Measurements from ENCODE around the gene MIPOL1.
"Not testable (repeated sequence)": the region's sequence is repeated elsewhere in the genome, so short reads cannot be mapped to it uniquely, and the experiment has no call there.

MIPOL1 gene

GRCh38 chr14:37285220-37285619 lies 87.5 kb downstream of the MIPOL1 start:
- H3K9ac ChIP-seq (ENCODE audit: low read length), result no peak overlapping the region
- TF ChIP-seq CTCF (IDR thresholded peaks at IDR 0.05; ENCODE audit: insufficient read depth, low read length, poor library complexity, severe bottlenecking), result no peak
- TF ChIP-seq EZH2phosphoT487 (conservative IDR thresholded peaks at IDR 0.05; ENCODE audit: low read length), result no peak
- no peaks in the 10 kb centered on the region for H3K9me2 ChIP-seq (replicated peaks; ENCODE audit: insufficient read depth, low read length)
- no peak overlapping the region for H3K4me2 ChIP-seq (ENCODE audit: low read depth, low read length, poor library complexity, severe bottlenecking)
- no peaks in the 10 kb centered on the region for H3K36me3 ChIP-seq (ENCODE audit: low read length)
- H2AFZ ChIP-seq (ENCODE audit: low read depth, low read length, severe bottlenecking), result no peak overlapping the region
- no peak overlapping the region for H3K4me3 ChIP-seq (ENCODE audit: insufficient read depth, low read length, poor library complexity, severe bottlenecking)
- H3K27ac ChIP-seq (ENCODE audit: low read depth, low read length), result no peak overlapping the region
- H4K20me1 ChIP-seq (ENCODE audit: low read depth, low read length), result no peaks in the 10 kb centered on the region
- H3K79me2 ChIP-seq (ENCODE audit: insufficient read depth, low read length), result no peaks in the 10 kb centered on the region
- H3K9me3 ChIP-seq (ENCODE audit: insufficient read depth, low read length), result no peaks in the 10 kb centered on the region
- no peaks in the 10 kb centered on the region for H3F3A ChIP-seq (ENCODE audit: insufficient read depth)
- H3K27me3 ChIP-seq (ENCODE audit: low read length), result no peaks in the 10 kb centered on the region

GRCh38 chr14:37289688-37290087 lies 92.0 kb downstream of the MIPOL1 start:
- H3F3A ChIP-seq (ENCODE audit: insufficient read depth), result no peaks in the 10 kb centered on the region
- no peak for TF ChIP-seq EZH2phosphoT487 (conservative IDR thresholded peaks at IDR 0.05; ENCODE audit: low read length)
- no peak for TF ChIP-seq CTCF (IDR thresholded peaks at IDR 0.05; ENCODE audit: insufficient read depth, low read length, poor library complexity, severe bottlenecking)
- H2AFZ ChIP-seq (ENCODE audit: low read depth, low read length, severe bottlenecking), result no peak overlapping the region
- H3K9me2 ChIP-seq (replicated peaks; ENCODE audit: insufficient read depth, low read length), result no peaks in the 10 kb centered on the region
- no peaks in the 10 kb centered on the region for H4K20me1 ChIP-seq (ENCODE audit: low read depth, low read length)
- H3K9me3 ChIP-seq (ENCODE audit: insufficient read depth, low read length), result no peaks in the 10 kb centered on the region
- no peak overlapping the region for H3K4me3 ChIP-seq (ENCODE audit: insufficient read depth, low read length, poor library complexity, severe bottlenecking)
- no peak overlapping the region for H3K27ac ChIP-seq (ENCODE audit: low read depth, low read length)
- H3K27me3 ChIP-seq (ENCODE audit: low read length), result no peaks in the 10 kb centered on the region
- H3K9ac ChIP-seq (ENCODE audit: low read length), result no peak overlapping the region
- no peak overlapping the region for H3K4me2 ChIP-seq (ENCODE audit: low read depth, low read length, poor library complexity, severe bottlenecking)
- H3K36me3 ChIP-seq (ENCODE audit: low read length), result no peaks in the 10 kb centered on the region
- H3K79me2 ChIP-seq (ENCODE audit: insufficient read depth, low read length), result no peaks in the 10 kb centered on the region

GRCh38 chr14:37295262-37295661 lies 97.5 kb downstream of the MIPOL1 start:
- H3K79me2 ChIP-seq (ENCODE audit: insufficient read depth, low read length); H2AFZ ChIP-seq (ENCODE audit: low read depth, low read length, severe bottlenecking); H3K36me3 ChIP-seq (ENCODE audit: low read length); H3K9me3 ChIP-seq (ENCODE audit: insufficient read depth, low read length); H3F3A ChIP-seq (ENCODE audit: insufficient read depth); H3K27ac ChIP-seq (ENCODE audit: low read depth, low read length); H3K9me2 ChIP-seq (replicated peaks; ENCODE audit: insufficient read depth, low read length); H3K9ac ChIP-seq (ENCODE audit: low read length); H3K27me3 ChIP-seq (ENCODE audit: low read length); H4K20me1 ChIP-seq (ENCODE audit: low read depth, low read length); H3K4me2 ChIP-seq (ENCODE audit: low read depth, low read length, poor library complexity, severe bottlenecking); H3K4me3 ChIP-seq (ENCODE audit: insufficient read depth, low read length, poor library complexity, severe bottlenecking): not testable (repeated sequence)

GRCh38 chr14:37311252-37311651 lies 113.5 kb downstream of the MIPOL1 start:
- Histone ChIP-seq H3K9ac (ENCODE audit: low read length) (no peak overlapping the region), H3K4me3 (ENCODE audit: insufficient read depth, low read length, poor library complexity, severe bottlenecking) (no peak overlapping the region), H3K9me2 (replicated peaks; ENCODE audit: insufficient read depth, low read length) (no peaks in the 10 kb centered on the region), H3K27ac (ENCODE audit: low read depth, low read length) (no peak overlapping the region), H3K27me3 (ENCODE audit: low read length) (no peaks in the 10 kb centered on the region), H4K20me1 (ENCODE audit: low read depth, low read length) (no peaks in the 10 kb centered on the region), H3K36me3 (ENCODE audit: low read length) (no peaks in the 10 kb centered on the region), H3K79me2 (ENCODE audit: insufficient read depth, low read length) (no peaks in the 10 kb centered on the region), H2AFZ (ENCODE audit: low read depth, low read length, severe bottlenecking) (no peak overlapping the region), H3F3A (ENCODE audit: insufficient read depth) (no peaks in the 10 kb centered on the region), H3K4me2 (ENCODE audit: low read depth, low read length, poor library complexity, severe bottlenecking) (no peak overlapping the region), H3K9me3 (ENCODE audit: insufficient read depth, low read length) (peaks cover 4% of the 10 kb centered on the region; the same call in 1 of the 2 replicates)
- TF ChIP-seq EZH2phosphoT487 (conservative IDR thresholded peaks at IDR 0.05; ENCODE audit: low read length) (no peak), CTCF (IDR thresholded peaks at IDR 0.05; ENCODE audit: insufficient read depth, low read length, poor library complexity, severe bottlenecking) (no peak)

Data from SU-DHL-6 (cell line).